ENCODE measurements around the gene CCDC146.
"Not testable (repeated sequence)": the region's sequence is repeated elsewhere in the genome, so short reads cannot be mapped to it uniquely, and the experiment has no call there.

DNA sequence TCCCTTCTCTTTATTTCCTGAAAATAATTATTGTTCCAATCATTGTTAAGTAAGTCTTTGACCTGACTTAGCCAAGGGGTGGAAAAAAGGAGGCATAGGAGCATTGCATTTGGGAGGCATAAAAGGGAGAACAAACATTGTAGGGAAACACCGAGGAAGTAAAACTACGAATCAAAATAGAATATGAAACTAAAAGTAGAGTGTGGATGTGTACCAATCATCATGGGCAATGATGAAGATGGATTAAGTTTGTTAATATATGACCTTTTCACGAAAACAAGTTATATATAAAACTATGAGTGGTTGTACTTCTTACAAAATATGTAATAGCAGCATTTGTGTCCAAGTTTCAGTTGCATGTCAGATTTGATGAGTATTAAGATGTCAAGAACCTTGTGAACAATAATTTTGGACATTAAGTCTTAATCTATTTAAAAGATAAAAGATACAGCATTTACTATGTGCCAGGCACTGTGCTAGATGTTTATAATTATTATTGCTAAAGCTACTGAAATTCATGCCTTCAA lies 52.9 kb downstream of the CCDC146 start:
- not testable (repeated sequence) for TF ChIP-seq GTF2F1 (IDR thresholded peaks at IDR 0.05; ENCODE audit: low read length); POLR2AphosphoS5 (IDR thresholded peaks at IDR 0.05; ENCODE audit: low read depth, low read length); PHF20 (CRISPR knock-in tag; IDR thresholded peaks at IDR 0.05); POLR2G (IDR thresholded peaks at IDR 0.05; ENCODE audit: low read depth, low read length)
